Measurements from ENCODE around the gene ALMS1.

The ALMS1 gene

GRCh38 chr2:73402386-73403103 lies 16.9 kb downstream of the ALMS1 start:
- Histone ChIP-seq H3K36me3 (ENCODE audit: low read length) (no peaks in the 10 kb centered on the region; the same call in 1 of the 2 replicates), H3K4me2 (ENCODE audit: low read depth, low read length, poor library complexity, severe bottlenecking) (no peak overlapping the region), H3F3A (ENCODE audit: insufficient read depth) (no peaks in the 10 kb centered on the region), H3K27ac (ENCODE audit: low read depth, low read length) (no peak overlapping the region), H3K9me3 (ENCODE audit: insufficient read depth, low read length) (no peaks in the 10 kb centered on the region; the same call in 1 of the 2 replicates), H4K20me1 (ENCODE audit: low read depth, low read length) (no peaks in the 10 kb centered on the region), H3K4me3 (ENCODE audit: insufficient read depth, low read length, poor library complexity, severe bottlenecking) (no peak overlapping the region), H2AFZ (ENCODE audit: low read depth, low read length, severe bottlenecking) (no peak overlapping the region), H3K79me2 (ENCODE audit: insufficient read depth, low read length) (peaks cover 50% of the 10 kb centered on the region), H3K27me3 (ENCODE audit: low read length) (no peaks in the 10 kb centered on the region), H3K9me2 (replicated peaks; ENCODE audit: insufficient read depth, low read length) (no peaks in the 10 kb centered on the region), H3K9ac (ENCODE audit: low read length) (no peak overlapping the region)
- no peak for TF ChIP-seq EZH2phosphoT487 (conservative IDR thresholded peaks at IDR 0.05; ENCODE audit: low read length)
- TF ChIP-seq, protein P1, sequence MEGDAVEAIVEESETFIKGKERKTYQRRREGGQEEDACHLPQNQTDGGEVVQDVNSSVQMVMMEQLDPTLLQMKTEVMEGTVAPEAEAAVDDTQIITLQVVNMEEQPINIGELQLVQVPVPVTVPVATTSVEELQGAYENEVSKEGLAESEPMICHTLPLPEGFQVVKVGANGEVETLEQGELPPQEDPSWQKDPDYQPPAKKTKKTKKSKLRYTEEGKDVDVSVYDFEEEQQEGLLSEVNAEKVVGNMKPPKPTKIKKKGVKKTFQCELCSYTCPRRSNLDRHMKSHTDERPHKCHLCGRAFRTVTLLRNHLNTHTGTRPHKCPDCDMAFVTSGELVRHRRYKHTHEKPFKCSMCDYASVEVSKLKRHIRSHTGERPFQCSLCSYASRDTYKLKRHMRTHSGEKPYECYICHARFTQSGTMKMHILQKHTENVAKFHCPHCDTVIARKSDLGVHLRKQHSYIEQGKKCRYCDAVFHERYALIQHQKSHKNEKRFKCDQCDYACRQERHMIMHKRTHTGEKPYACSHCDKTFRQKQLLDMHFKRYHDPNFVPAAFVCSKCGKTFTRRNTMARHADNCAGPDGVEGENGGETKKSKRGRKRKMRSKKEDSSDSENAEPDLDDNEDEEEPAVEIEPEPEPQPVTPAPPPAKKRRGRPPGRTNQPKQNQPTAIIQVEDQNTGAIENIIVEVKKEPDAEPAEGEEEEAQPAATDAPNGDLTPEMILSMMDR (IDR thresholded peaks at IDR 0.05; ENCODE audit: insufficient read depth, low read length, poor library complexity, severe bottlenecking) = no peak

DNA sequence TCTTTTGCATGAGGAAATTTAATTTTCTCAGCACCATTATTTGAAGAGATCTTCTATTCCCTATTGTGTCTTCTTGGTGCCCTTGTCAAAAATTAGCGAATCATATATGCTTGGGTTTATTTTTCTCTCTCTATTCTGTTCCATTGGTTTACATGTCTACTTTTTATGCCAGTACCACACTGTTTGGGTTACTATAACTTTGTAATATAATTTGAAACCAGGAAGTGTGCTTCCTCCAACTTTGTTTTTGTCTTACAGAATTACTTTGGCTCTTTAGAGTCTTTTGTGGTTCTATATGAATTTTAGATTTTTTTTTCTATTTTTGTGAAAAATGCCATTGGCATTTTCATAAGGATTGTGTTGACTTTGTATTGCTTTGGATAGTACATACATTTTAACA lies 17.6 kb downstream of the ALMS1 start:
- H3K79me2 ChIP-seq (ENCODE audit: insufficient read depth, low read length) = peaks cover 44% of the 10 kb centered on the region

DNA sequence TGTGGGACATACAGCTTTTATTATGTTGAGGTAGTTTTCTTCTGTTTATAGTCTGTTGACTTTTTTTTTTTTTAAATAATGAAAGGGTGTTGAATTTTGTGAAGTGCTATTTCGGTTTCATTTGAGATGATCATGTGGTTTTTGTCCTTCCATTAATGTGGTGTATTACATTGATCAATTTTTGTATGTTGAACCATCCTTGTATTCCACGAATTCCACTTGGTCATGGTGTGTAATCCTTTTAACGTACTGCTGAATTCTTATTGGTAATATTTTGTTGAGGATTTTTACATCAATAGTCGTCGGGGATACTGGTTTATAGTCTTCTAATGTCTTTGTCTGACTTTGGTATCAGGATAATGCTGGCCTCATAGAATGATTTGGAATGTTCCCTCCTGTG lies 18.8 kb downstream of the ALMS1 start:
- H3K9me2 ChIP-seq (replicated peaks; ENCODE audit: insufficient read depth, low read length) = no peaks in the 10 kb centered on the region
- no peaks in the 10 kb centered on the region for H3K27me3 ChIP-seq (ENCODE audit: low read length)
- H3K9me3 ChIP-seq (ENCODE audit: insufficient read depth, low read length) = no peaks in the 10 kb centered on the region; the same call in 1 of the 2 replicates
- H3K27ac ChIP-seq (ENCODE audit: low read depth, low read length) = no peak overlapping the region
- H4K20me1 ChIP-seq (ENCODE audit: low read depth, low read length) = no peaks in the 10 kb centered on the region
- H3K4me3 ChIP-seq (ENCODE audit: insufficient read depth, low read length, poor library complexity, severe bottlenecking) = no peak overlapping the region
- TF ChIP-seq, protein P1 (IDR thresholded peaks at IDR 0.05; ENCODE audit: insufficient read depth, low read length, poor library complexity, severe bottlenecking) = no peak
- no peak for TF ChIP-seq EZH2phosphoT487 (conservative IDR thresholded peaks at IDR 0.05; ENCODE audit: low read length)
- no peaks in the 10 kb centered on the region for H3F3A ChIP-seq (ENCODE audit: insufficient read depth)
- no peak overlapping the region for H3K9ac ChIP-seq (ENCODE audit: low read length)
- no peaks in the 10 kb centered on the region; the same call in 1 of the 2 replicates for H3K36me3 ChIP-seq (ENCODE audit: low read length)
- no peak overlapping the region for H2AFZ ChIP-seq (ENCODE audit: low read depth, low read length, severe bottlenecking)
- H3K79me2 ChIP-seq (ENCODE audit: insufficient read depth, low read length) = peaks cover 33% of the 10 kb centered on the region; the same call in 1 of the 2 replicates
- H3K4me2 ChIP-seq (ENCODE audit: low read depth, low read length, poor library complexity, severe bottlenecking) = no peak overlapping the region

More for the DNA sequence above, 17.6 kb downstream of the ALMS1 start:
- TF ChIP-seq, protein P1 (IDR thresholded peaks at IDR 0.05; ENCODE audit: insufficient read depth, low read length, poor library complexity, severe bottlenecking) = no peak
- TF ChIP-seq EZH2phosphoT487 (conservative IDR thresholded peaks at IDR 0.05; ENCODE audit: low read length) = no peak
- Histone ChIP-seq H3K27me3 (ENCODE audit: low read length) (no peaks in the 10 kb centered on the region), H2AFZ (ENCODE audit: low read depth, low read length, severe bottlenecking) (no peak overlapping the region), H3K9me2 (replicated peaks; ENCODE audit: insufficient read depth, low read length) (no peaks in the 10 kb centered on the region), H3K4me2 (ENCODE audit: low read depth, low read length, poor library complexity, severe bottlenecking) (no peak overlapping the region), H3F3A (ENCODE audit: insufficient read depth) (no peaks in the 10 kb centered on the region), H3K4me3 (ENCODE audit: insufficient read depth, low read length, poor library complexity, severe bottlenecking) (no peak overlapping the region), H3K9me3 (ENCODE audit: insufficient read depth, low read length) (no peaks in the 10 kb centered on the region; the same call in 1 of the 2 replicates), H3K9ac (ENCODE audit: low read length) (no peak overlapping the region), H3K27ac (ENCODE audit: low read depth, low read length) (no peak overlapping the region), H4K20me1 (ENCODE audit: low read depth, low read length) (no peaks in the 10 kb centered on the region), H3K36me3 (ENCODE audit: low read length) (no peaks in the 10 kb centered on the region; the same call in 1 of the 2 replicates)
